HCT116 (cell line): ENCODE results near the gene USP16. TPM values are rescaled to one million over a fixed set of nuclear protein-coding genes. Genes with fewer than 3 reads are reported as not detected.

Experiments
- ATAC-seq: fragments of 200-7000 bp; cut with Tn5 transposase; 2 replicates; pipeline ENCODE4 v1.9.1; 2020; ENCODE audit warnings: mild to moderate bottlenecking, moderate library complexity
- BruUV-seq: library from RNA; stranded (reverse); fragments of 400-500 nt; replicated peaks from 2 replicates; lab custom pipeline; 2021; lab: Mats Ljungman, UMichigan
- CTCF ChIA-PET: fragments of 300-600 bp; sonication (Branson Sonifier 250); formaldehyde crosslinking; loops from one replicate; lab custom pipeline; 2021; ENCODE audit warnings: antibody characterized with exemption; lab: Charles Lee
- POLR2A ChIA-PET: fragments of 300-600, 350-600 bp; sonication (Branson Sonifier 250); formaldehyde crosslinking; loops from one replicate; lab custom pipeline; 2021; ENCODE audit warnings: antibody characterized with exemption; lab: Charles Lee
- RAD21 ChIA-PET, 2 experiments: fragments of 300-600 bp; sonication (Branson Sonifier 250); formaldehyde crosslinking; loops; one replicate each; lab custom pipeline; 2023; ENCODE audit warnings: low total read pairs in 2 of 2; ENCODE audit not compliant: uncharacterized antibody in 2 of 2, unreplicated experiment in 2 of 2, low non-redundant PET in 1 of 2; lab: Charles Lee
- DNase-seq: peaks from one replicate; pipeline ENCODE4 v3.0.0-alpha.2; 2010; ENCODE audit warnings: low read depth, low spot score
- H2AFZ ChIP-seq: fragments of 200-600 bp; shearing (Covaris generic), sonication (generic); 2 replicates; pipeline ENCODE4 v1.6.1; 2017; ENCODE audit warnings: low read depth, mixed run types, mixed read lengths, antibody characterized with exemption, low read length; ENCODE audit not compliant: poor library complexity, severe bottlenecking
- H3K27ac ChIP-seq: 2 replicates; pipeline ENCODE4 v1.5.1; 2012; ENCODE audit warnings: low read depth, low read length
- H3K27me3 ChIP-seq: fragments of 200-600 bp; sonication (generic); 2 replicates; pipeline ENCODE4 v1.6.1; 2016; ENCODE audit warnings: mixed run types, low read length, mixed read lengths; ENCODE audit not compliant: insufficient read depth
- H3K36me3 ChIP-seq, 2 experiments: fragments of 200-500 bp in 1 of 2; fragments of 200-600 bp in 1 of 2; sonication (Bioruptor generic) in 1 of 2; sonication (generic) in 1 of 2; 2 replicates each; pipeline versions ENCODE4 v1.5.1 to v1.6.1; 2014 to 2016; ENCODE audit warnings: low read length in 2 of 2, inconsistent platforms in 1 of 2, mixed read lengths in 1 of 2, mixed run types in 1 of 2; ENCODE audit not compliant: insufficient read depth in 2 of 2, control insufficient read depth in 1 of 2
- H3K4me1 ChIP-seq, 2 experiments: fragments of 200-600 bp in 1 of 2; sonication (generic) in 1 of 2; 2 replicates each; pipeline versions ENCODE4 v1.5.1 to v1.6.1; 2012 to 2017; ENCODE audit warnings: low read length in 2 of 2, inconsistent platforms in 1 of 2, mild to moderate bottlenecking in 1 of 2, mixed read lengths in 1 of 2, mixed run types in 1 of 2, moderate library complexity in 1 of 2; ENCODE audit not compliant: insufficient read depth in 2 of 2, control insufficient read depth in 1 of 2
- H3K4me2 ChIP-seq: fragments of 200-600 bp; sonication (generic); 2 replicates; pipeline ENCODE4 v1.6.1; 2017; ENCODE audit warnings: mixed run types, low read length, mixed read lengths
- H3K4me3 ChIP-seq, 2 experiments: fragments of 200-600 bp in 1 of 2; sonication (generic) in 1 of 2; replicated peaks in 1 of 2; 2 replicates each; pipeline ENCODE4 v1.5.1; 2011 to 2016; ENCODE audit warnings: low read length in 2 of 2, control low read depth in 1 of 2, low read depth in 1 of 2, mild to moderate bottlenecking in 1 of 2, mixed read lengths in 1 of 2, mixed run types in 1 of 2
- H3K79me2 ChIP-seq: fragments of 200-600 bp; sonication (generic); 2 replicates; pipeline ENCODE4 v1.6.1; 2017; ENCODE audit warnings: mild to moderate bottlenecking, mixed run types, low read length, moderate library complexity, mixed read lengths; ENCODE audit not compliant: insufficient read depth
- H3K9ac ChIP-seq: fragments of 200-600 bp; sonication (generic); 2 replicates; pipeline ENCODE4 v1.6.1; 2016; ENCODE audit warnings: low read length, mixed read lengths
- H3K9me2 ChIP-seq: fragments of 200-600 bp; sonication (generic), shearing (Covaris generic); 2 replicates; pipeline ENCODE4 v1.6.1; 2017; ENCODE audit warnings: mixed run types, mild to moderate bottlenecking, moderate library complexity; ENCODE audit not compliant: insufficient read depth
- H3K9me3 ChIP-seq, 2 experiments: fragments of 200-500 bp in 1 of 2; fragments of 200-600 bp in 1 of 2; sonication (Bioruptor generic) in 1 of 2; sonication (generic) in 1 of 2; 2 replicates each; pipeline ENCODE4 v1.6.1; 2014 to 2017; ENCODE audit warnings: low read length in 2 of 2, mixed read lengths in 2 of 2, inconsistent platforms in 1 of 2, low read depth in 1 of 2, mild to moderate bottlenecking in 1 of 2, mixed run types in 1 of 2, moderate library complexity in 1 of 2; ENCODE audit not compliant: control insufficient read depth in 1 of 2, insufficient read depth in 1 of 2
- H4K20me1 ChIP-seq: fragments of 200-600 bp; sonication (generic), shearing (Covaris generic); 2 replicates; pipeline ENCODE4 v1.6.1; 2017; ENCODE audit warnings: mixed run types, mild to moderate bottlenecking, moderate library complexity; ENCODE audit not compliant: insufficient read depth
- CBX3 ChIP-seq: IDR thresholded peaks from 2 replicates; pipeline ENCODE4 v1.6.1; 2012; ENCODE audit warnings: low read depth
- CEBPB ChIP-seq: IDR thresholded peaks from 2 replicates; pipeline ENCODE4 v1.6.1; 2012; ENCODE audit warnings: low read depth
- EGR1 ChIP-seq: IDR thresholded peaks from 2 replicates; pipeline ENCODE4 v1.6.1; 2012; ENCODE audit warnings: low read depth
- ELF1 ChIP-seq: IDR thresholded peaks from 2 replicates; pipeline ENCODE4 v1.6.1; 2012; ENCODE audit warnings: low read depth, borderline replicate concordance
- EZH2 ChIP-seq: fragments of 200-600 bp; sonication (generic); IDR thresholded peaks from 2 replicates; pipeline ENCODE4 v1.6.1; 2017; ENCODE audit warnings: antibody characterized with exemption, mixed run types
- EZH2phosphoT487 ChIP-seq: fragments of 200-600 bp; IDR thresholded peaks from 2 replicates; pipeline ENCODE4 v1.6.1; 2018; ENCODE audit warnings: antibody characterized with exemption, borderline replicate concordance
- FOSL1 ChIP-seq: IDR thresholded peaks from 2 replicates; pipeline ENCODE4 v1.6.1; 2012; ENCODE audit warnings: low read depth
- JUND ChIP-seq: IDR thresholded peaks from 2 replicates; pipeline ENCODE4 v1.6.1; 2012
- POLR2AphosphoS5 ChIP-seq: IDR thresholded peaks from 2 replicates; pipeline ENCODE4 v1.6.1; 2011; ENCODE audit warnings: mild to moderate bottlenecking, low read depth, low read length, moderate library complexity
- RAD21 ChIP-seq: IDR thresholded peaks from 2 replicates; pipeline ENCODE4 v1.6.1; 2012; ENCODE audit warnings: low read depth, mild to moderate bottlenecking
- SIN3A ChIP-seq: IDR thresholded peaks from 2 replicates; pipeline ENCODE4 v1.6.1; 2012; ENCODE audit warnings: low read depth
- SP1 ChIP-seq: IDR thresholded peaks from 2 replicates; pipeline ENCODE4 v1.6.1; 2012; ENCODE audit warnings: low read depth
- SRF ChIP-seq: IDR thresholded peaks from 2 replicates; pipeline ENCODE4 v1.6.1; 2012; ENCODE audit warnings: low read depth
- TCF7L2 ChIP-seq: IDR thresholded peaks from 2 replicates; pipeline ENCODE4 v1.7.0; 2011; ENCODE audit warnings: borderline replicate concordance, inconsistent platforms; ENCODE audit not compliant: insufficient read depth, insufficient read length; ENCODE audit errors: extremely low read depth
- YY1 ChIP-seq: IDR thresholded peaks from 2 replicates; pipeline ENCODE4 v1.6.1; 2011; ENCODE audit warnings: low read length, low read depth, moderate library complexity, mild to moderate bottlenecking; ENCODE audit not compliant: insufficient replicate concordance; ENCODE audit errors: extremely low read depth
- ZFX ChIP-seq: fragments of 450-650 bp; IDR thresholded peaks from 2 replicates; pipeline ENCODE4 v1.6.1; 2017
- ZNF274 ChIP-seq: fragments of 200-500 bp; sonication (Bioruptor generic); IDR thresholded peaks from 2 replicates; pipeline ENCODE4 v1.6.1; 2014; ENCODE audit warnings: mild to moderate bottlenecking, low read depth, low read length, inconsistent platforms
- intact Hi-C: fragments of 100-400 bp; cut with micrococcal nuclease; formaldehyde crosslinking; loops from 2 replicates; pipeline ENCODE4 v1.10.0; 2022
- total RNA-seq: library from RNA; stranded (reverse); gene quantifications from one replicate; pipeline ENCODE4 v1.2.1, GENCODE V29; 2021; ENCODE audit not compliant: unreplicated experiment
- TF ChIP-seq, protein P1 (sequence below): IDR thresholded peaks from 2 replicates; pipeline ENCODE4 v1.6.1; 2012
- TF ChIP-seq, protein P2 (sequence below), 3 experiments: fragments of 200-600 bp in 1 of 3; sonication (generic) in 1 of 3; IDR thresholded peaks in 2 of 3; conservative IDR thresholded peaks in 1 of 3; 2 replicates each; pipeline ENCODE4 v1.5.1; 2012 to 2017; ENCODE audit warnings: low read depth in 2 of 3, low read length in 2 of 3, antibody characterized with exemption in 1 of 3, borderline replicate concordance in 1 of 3, control low read depth in 1 of 3, mild to moderate bottlenecking in 1 of 3, mixed read lengths in 1 of 3, mixed run types in 1 of 3, moderate library complexity in 1 of 3; ENCODE audit not compliant: insufficient read depth in 1 of 3
- TF ChIP-seq, protein P3 (sequence below): IDR thresholded peaks from 2 replicates; pipeline ENCODE4 v1.6.1; 2012
- TF ChIP-seq, protein P4 (sequence below): IDR thresholded peaks from 2 replicates; pipeline ENCODE4 v1.6.1; 2011; ENCODE audit warnings: mild to moderate bottlenecking, low read length, moderate library complexity; ENCODE audit not compliant: insufficient replicate concordance; ENCODE audit errors: extremely low read depth

USP16 gene
- total RNA-seq, 1 experiment from 2014 or later, result 35.9 TPM

DNA sequence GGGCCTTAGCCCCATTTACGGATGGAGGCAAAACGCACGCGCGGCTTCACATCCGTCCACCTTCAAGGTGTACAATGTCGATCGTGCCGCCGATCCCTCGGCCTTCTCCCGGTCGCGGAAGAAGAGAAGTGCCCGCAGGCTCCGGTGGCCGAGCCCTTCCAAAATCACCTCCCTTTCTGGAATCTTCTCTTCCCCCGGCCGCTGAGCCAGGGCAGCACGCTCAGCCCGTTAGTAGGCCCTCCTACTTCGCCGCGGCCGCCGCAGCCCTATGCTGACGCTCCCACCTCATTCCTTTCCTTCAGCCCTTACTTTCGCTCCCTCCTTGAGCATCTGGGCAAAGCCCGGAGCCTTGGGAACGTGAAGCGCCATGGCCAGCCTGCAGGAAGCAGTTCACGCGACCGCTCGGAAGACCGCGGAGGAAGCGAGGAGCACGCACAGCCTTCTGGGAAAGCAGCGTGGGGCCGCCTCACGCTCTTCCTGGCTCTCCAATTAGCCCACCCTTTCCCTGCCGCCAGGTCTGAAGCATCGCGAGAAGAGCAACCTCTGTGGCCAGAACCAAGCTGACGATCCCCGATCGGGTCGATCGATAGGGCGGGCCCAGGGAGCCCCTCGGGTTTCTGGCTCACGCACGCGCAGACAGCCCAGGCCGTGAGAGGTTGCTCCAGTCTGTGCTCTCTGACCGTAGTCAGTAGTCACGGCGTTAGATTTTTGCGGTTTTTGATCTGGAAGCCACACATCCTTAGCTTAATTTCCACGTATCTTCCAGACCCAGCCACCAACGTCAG, 48.9 kb downstream of the USP16 start, which contains the start of gene CCT8:
TSS of gene CCT8 (minus strand) at position 427 of the 785 bp plus-strand sequence. CDS start at position 369, 58 bp downstream.
- Histone ChIP-seq H3K27ac (peak within 1 kb of the TSS; percentile 91), H3K36me3 (peaks cover 15 to 24% of the 10 kb centered on the region in 2 experiments), H3K9ac (peak within 1 kb of the TSS; percentile 97), H3K9me2 (no peaks in the 10 kb centered on the region), H2AFZ (no peak within 1 kb of the TSS), H3K27me3 (no peaks in the 10 kb centered on the region), H3K4me3 (peak within 1 kb of the TSS; percentile 85 to 100), H3K4me1 (peaks cover 20 to 42% of the 10 kb centered on the region in 2 experiments), H3K79me2 (peaks cover 51% of the 10 kb centered on the region), H3K9me3 (no peaks in the 10 kb centered on the region), H3K4me2 (peak within 1 kb of the TSS; percentile 92), H4K20me1 (peaks cover 37% of the 10 kb centered on the region)
- ChIA-PET CTCF (interaction anchor here (1.4 kb wide), 1 partner anchor 275 kb away, joined by 4 read pairs; no protein-coding TSS in a partner anchor), RAD21 (interaction anchor here in 1 of 2 experiments (0.6 kb wide), 1 partner anchor 16 kb away, joined by 3 read pairs; no protein-coding TSS in a partner anchor), POLR2A (interaction anchor here (0.6 to 2.0 kb wide), 9 partner anchors 12 to 393 kb away, joined by 3 to 6 read pairs (median 4); partner anchors contain the start of gene USP16)
- intact Hi-C loops, result loop anchor here (1.0 kb wide), 1 partner anchor 49 kb away; the partner anchor contains the start of gene USP16
- TSS peak; percentile 66 for BruUV-seq
- DNase-seq, result peak; percentile 99
- peak; percentile 93 for ATAC-seq
- TF ChIP-seq ZNF274, result no peak
- no peak; the same call in 1 of the 2 replicates for TF ChIP-seq CBX3
- TF ChIP-seq EZH2phosphoT487, result no peak
- TF ChIP-seq TCF7L2, result peak; percentile 34
- TF ChIP-seq, protein P1, sequence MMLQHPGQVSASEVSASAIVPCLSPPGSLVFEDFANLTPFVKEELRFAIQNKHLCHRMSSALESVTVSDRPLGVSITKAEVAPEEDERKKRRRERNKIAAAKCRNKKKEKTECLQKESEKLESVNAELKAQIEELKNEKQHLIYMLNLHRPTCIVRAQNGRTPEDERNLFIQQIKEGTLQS, result no peak
- peak; percentile 90 for TF ChIP-seq ZFX
- TF ChIP-seq RAD21, result no peak
- TF ChIP-seq CEBPB, result no peak
- TF ChIP-seq SP1, result peak; percentile 84
- TF ChIP-seq, protein P2, sequence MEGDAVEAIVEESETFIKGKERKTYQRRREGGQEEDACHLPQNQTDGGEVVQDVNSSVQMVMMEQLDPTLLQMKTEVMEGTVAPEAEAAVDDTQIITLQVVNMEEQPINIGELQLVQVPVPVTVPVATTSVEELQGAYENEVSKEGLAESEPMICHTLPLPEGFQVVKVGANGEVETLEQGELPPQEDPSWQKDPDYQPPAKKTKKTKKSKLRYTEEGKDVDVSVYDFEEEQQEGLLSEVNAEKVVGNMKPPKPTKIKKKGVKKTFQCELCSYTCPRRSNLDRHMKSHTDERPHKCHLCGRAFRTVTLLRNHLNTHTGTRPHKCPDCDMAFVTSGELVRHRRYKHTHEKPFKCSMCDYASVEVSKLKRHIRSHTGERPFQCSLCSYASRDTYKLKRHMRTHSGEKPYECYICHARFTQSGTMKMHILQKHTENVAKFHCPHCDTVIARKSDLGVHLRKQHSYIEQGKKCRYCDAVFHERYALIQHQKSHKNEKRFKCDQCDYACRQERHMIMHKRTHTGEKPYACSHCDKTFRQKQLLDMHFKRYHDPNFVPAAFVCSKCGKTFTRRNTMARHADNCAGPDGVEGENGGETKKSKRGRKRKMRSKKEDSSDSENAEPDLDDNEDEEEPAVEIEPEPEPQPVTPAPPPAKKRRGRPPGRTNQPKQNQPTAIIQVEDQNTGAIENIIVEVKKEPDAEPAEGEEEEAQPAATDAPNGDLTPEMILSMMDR (IDR thresholded peaks at IDR 0.05 in 2 of 3, conservative IDR thresholded peaks at IDR 0.05 in 1 of 3; ENCODE audit: borderline replicate concordance in 1 of 3, insufficient read depth in 1 of 3, low read depth in 2 of 3, low read length in 2 of 3), result no peak
- no peak for TF ChIP-seq JUND
- TF ChIP-seq, protein P3, sequence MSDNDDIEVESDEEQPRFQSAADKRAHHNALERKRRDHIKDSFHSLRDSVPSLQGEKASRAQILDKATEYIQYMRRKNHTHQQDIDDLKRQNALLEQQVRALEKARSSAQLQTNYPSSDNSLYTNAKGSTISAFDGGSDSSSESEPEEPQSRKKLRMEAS, result peak; percentile 87
- TF ChIP-seq, protein P4, sequence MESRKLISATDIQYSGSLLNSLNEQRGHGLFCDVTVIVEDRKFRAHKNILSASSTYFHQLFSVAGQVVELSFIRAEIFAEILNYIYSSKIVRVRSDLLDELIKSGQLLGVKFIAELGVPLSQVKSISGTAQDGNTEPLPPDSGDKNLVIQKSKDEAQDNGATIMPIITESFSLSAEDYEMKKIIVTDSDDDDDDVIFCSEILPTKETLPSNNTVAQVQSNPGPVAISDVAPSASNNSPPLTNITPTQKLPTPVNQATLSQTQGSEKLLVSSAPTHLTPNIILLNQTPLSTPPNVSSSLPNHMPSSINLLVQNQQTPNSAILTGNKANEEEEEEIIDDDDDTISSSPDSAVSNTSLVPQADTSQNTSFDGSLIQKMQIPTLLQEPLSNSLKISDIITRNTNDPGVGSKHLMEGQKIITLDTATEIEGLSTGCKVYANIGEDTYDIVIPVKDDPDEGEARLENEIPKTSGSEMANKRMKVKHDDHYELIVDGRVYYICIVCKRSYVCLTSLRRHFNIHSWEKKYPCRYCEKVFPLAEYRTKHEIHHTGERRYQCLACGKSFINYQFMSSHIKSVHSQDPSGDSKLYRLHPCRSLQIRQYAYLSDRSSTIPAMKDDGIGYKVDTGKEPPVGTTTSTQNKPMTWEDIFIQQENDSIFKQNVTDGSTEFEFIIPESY, result peak; percentile 99
- peak; percentile 93 for TF ChIP-seq SRF
- no peak for TF ChIP-seq YY1
- no peak for TF ChIP-seq EGR1
- no peak for TF ChIP-seq EZH2
- TF ChIP-seq FOSL1, result no peak
- peak; percentile 81 for TF ChIP-seq ELF1
- TF ChIP-seq POLR2AphosphoS5, result peak; percentile 92
- peak; percentile 91 for TF ChIP-seq SIN3A
